Lung (tissue), 12 donors: Measurements from ENCODE around the gene ZYG11B. TPM values are rescaled to one million over a fixed set of nuclear protein-coding genes. Genes with fewer than 3 reads are reported as not detected.
"Not testable (repeated sequence)": the region's sequence is repeated elsewhere in the genome, so short reads cannot be mapped to it uniquely, and the experiment has no call there.

Experiments
- ATAC-seq: fragments of 200-7000 bp; cut with Tn5 transposase; one replicate; pipeline ENCODE4 v1.9.1; 2020; ENCODE audit warnings: moderate number of reproducible peaks; ENCODE audit not compliant: insufficient read depth, low FRiP score
- DNase-seq, 3 donors: peaks; one replicate each; pipeline ENCODE4 v3.0.0-alpha.2; 2013 to 2017
- H3K27ac ChIP-seq, 2 donors: one replicate each; pipeline ENCODE4 v1.5.1; 2013; ENCODE audit warnings: mild to moderate bottlenecking in 2 of 2, moderate library complexity in 2 of 2, control low read depth in 1 of 2, inconsistent platforms in 1 of 2, low read depth in 1 of 2, low read length in 1 of 2
- H3K27me3 ChIP-seq, 3 donors: one replicate each; pipeline ENCODE4 v1.5.1; 2013; ENCODE audit warnings: low read length in 2 of 3; ENCODE audit not compliant: control insufficient read depth in 3 of 3, insufficient read depth in 3 of 3
- H3K36me3 ChIP-seq, 4 donors: one replicate each; pipeline ENCODE4 v1.5.1; 2013; ENCODE audit warnings: low read length in 4 of 4, mild to moderate bottlenecking in 1 of 4, moderate library complexity in 1 of 4; ENCODE audit not compliant: control insufficient read depth in 4 of 4, insufficient read depth in 4 of 4
- H3K4me1 ChIP-seq, 5 donors: one replicate each; pipeline ENCODE4 v1.5.1; 2013; ENCODE audit warnings: low read length in 5 of 5, mild to moderate bottlenecking in 2 of 5, moderate library complexity in 1 of 5; ENCODE audit not compliant: control insufficient read depth in 5 of 5, insufficient read depth in 5 of 5
- H3K4me3 ChIP-seq: one replicate; pipeline ENCODE4 v1.5.1; 2013; ENCODE audit warnings: mild to moderate bottlenecking, control low read depth, moderate library complexity
- H3K9ac ChIP-seq, 2 donors: one replicate each; pipeline ENCODE4 v1.5.1; 2013; ENCODE audit warnings: low read length in 2 of 2, control low read depth in 1 of 2; ENCODE audit not compliant: insufficient read depth in 1 of 2
- H3K9me3 ChIP-seq, 4 donors: one replicate each; pipeline ENCODE4 v1.5.1; 2013; ENCODE audit warnings: low read length in 3 of 4, mild to moderate bottlenecking in 1 of 4, moderate library complexity in 1 of 4; ENCODE audit not compliant: control insufficient read depth in 4 of 4, insufficient read depth in 3 of 4
- CTCF ChIP-seq: IDR thresholded peaks from 2 replicates; pipeline ENCODE4 v1.5.1; 2012; ENCODE audit warnings: mild to moderate bottlenecking; ENCODE audit errors: control extremely low read depth, extremely low read depth
- WGBS, 2 donors: extraction: QIAGEN DNeasy Blood & Tissue Kit; methylation state at CpG; one replicate each; pipeline ENCODE4 v1.1.7; 2013; 5-methylcytosine and 5-hydroxymethylcytosine counted together
- polyA plus RNA-seq, 2 donors: library from polyadenylated mRNA; stranded (reverse); fragments of 200-250 nt; gene quantifications; one replicate each; pipeline ENCODE4 v1.2.1, GENCODE V29; 2013
- total RNA-seq, 2 donors: library from RNA; depleted of rRNA in 1 of 2; stranded (reverse); fragments of >200 nt in 1 of 2; gene quantifications; one replicate each; pipeline ENCODE4 v1.2.1, GENCODE V29; 2014 to 2021
- donor health status: control.
- donor health status: control.
- donor health status: Bipolar disorder and iron deficiency.
- donor health status: healthy.
- donor health status: DM: yes; HTN: yes; CAD: no.

The ZYG11B gene
- total and polyA plus RNA-seq, 4 donors = 5.7 to 39.0 (median 16.8) TPM

GRCh38 chr1:52792036-52792435, 65.8 kb downstream of the ZYG11B start:
- Histone ChIP-seq H3K27ac (no peak overlapping the region), H3K4me1 (peaks cover 0 to 2% (median 0%) of the 10 kb centered on the region in 5 donors), H3K36me3 (peaks cover 9 to 28% (median 19%) of the 10 kb centered on the region in 4 donors), H3K27me3 (no peaks in the 10 kb centered on the region), H3K9me3 (no peaks in the 10 kb centered on the region), H3K9ac (no peak overlapping the region), H3K4me3 (no peak overlapping the region)
- 9 to 16% methylated on average over 1 of the region's 1 CpG for WGBS, 2 donors
- ATAC-seq (no peak), DNase-seq (peak in 2 of 3 donors; percentile 26 to 28)
- no peak for TF ChIP-seq CTCF

- not testable (repeated sequence) for ATAC-seq, H3K4me1 ChIP-seq, H3K4me3 ChIP-seq, H3K27me3 ChIP-seq, H3K27ac ChIP-seq, H3K9me3 ChIP-seq, DNase-seq, H3K9ac ChIP-seq
- 70 to 85% methylated on average over 7 of the region's 7 CpGs for WGBS, 2 donors
- H3K36me3 ChIP-seq = peaks cover 9 to 24% (median 20%) of the 10 kb centered on the region in 4 donors
These were observed 67.5 kb downstream of the ZYG11B start for GRCh38 chr1:52793717-52794116.

GRCh38 chr1:52795464-52795863, 69.2 kb downstream of the ZYG11B start:
- peaks cover 9 to 22% (median 19%) of the 10 kb centered on the region in 4 donors for H3K36me3 ChIP-seq
- no peak overlapping the region for H3K27ac ChIP-seq
- no peaks in the 10 kb centered on the region for H3K9me3 ChIP-seq
- DNase-seq (no peak), ATAC-seq (no peak)
- peaks cover 0 to 2% (median 0%) of the 10 kb centered on the region in 5 donors for H3K4me1 ChIP-seq
- no peak overlapping the region for H3K9ac ChIP-seq
- WGBS, 2 donors = 37 to 77% methylated on average over 3 of the region's 3 CpGs
- no peak overlapping the region for H3K4me3 ChIP-seq
- no peak for TF ChIP-seq CTCF
- no peaks in the 10 kb centered on the region for H3K27me3 ChIP-seq

GRCh38 chr1:52798331-52798730, 72.1 kb downstream of the ZYG11B start:
- Histone ChIP-seq H3K9ac (no peak overlapping the region), H3K4me3 (no peak overlapping the region), H3K27me3 (no peaks in the 10 kb centered on the region), H3K36me3 (peaks cover 9 to 22% (median 19%) of the 10 kb centered on the region in 4 donors), H3K4me1 (peaks cover 0 to 2% (median 0%) of the 10 kb centered on the region in 5 donors), H3K27ac (no peak overlapping the region), H3K9me3 (no peaks in the 10 kb centered on the region)
- DNase-seq (no peak), ATAC-seq (no peak)
- no peak for TF ChIP-seq CTCF
- WGBS, 2 donors = 23 to 82% methylated on average over 3 of the region's 3 CpGs
